GM12878 (cell line): Measurements from ENCODE around the gene ERC1. TPM values are rescaled to one million over a fixed set of nuclear protein-coding genes. Genes with fewer than 3 reads are reported as not detected.

Experiments used
- BACH1 ChIP-seq: fragments of 450-650 bp; IDR thresholded peaks from 2 replicates; pipeline ENCODE4 v1.6.1; 2017; ENCODE audit warnings: mild to moderate bottlenecking, borderline replicate concordance
- CREB1 ChIP-seq: IDR thresholded peaks from 2 replicates; pipeline ENCODE4 v1.6.1; 2012; ENCODE audit warnings: low read depth, mild to moderate bottlenecking, inconsistent platforms
- CREM ChIP-seq: IDR thresholded peaks from 2 replicates; pipeline ENCODE4 v1.6.1; 2014; ENCODE audit warnings: antibody characterized with exemption, low read depth
- EED ChIP-seq: sonication (generic); IDR thresholded peaks from 2 replicates; pipeline ENCODE4 v1.6.1; 2016; ENCODE audit warnings: antibody characterized with exemption, low read depth
- ETV6 ChIP-seq, 2 experiments: fragments of 450-650 bp in 1 of 2; IDR thresholded peaks in 1 of 2; conservative IDR thresholded peaks in 1 of 2; 2 replicates each; pipeline ENCODE4 v1.6.1; 2014; ENCODE audit warnings: antibody characterized with exemption in 1 of 2, borderline replicate concordance in 1 of 2, low read depth in 1 of 2, mild to moderate bottlenecking in 1 of 2, moderate library complexity in 1 of 2
- GABPA ChIP-seq: IDR thresholded peaks from 2 replicates; pipeline ENCODE4 v1.6.1; 2014; ENCODE audit warnings: antibody characterized with exemption, low read depth, mild to moderate bottlenecking, inconsistent platforms
- GATAD2B ChIP-seq: fragments of 450-650 bp; conservative IDR thresholded peaks from 2 replicates; pipeline ENCODE4 v1.6.1; 2017; ENCODE audit warnings: low read depth, mild to moderate bottlenecking, moderate library complexity
- HDGF ChIP-seq: fragments of 450-650 bp; IDR thresholded peaks from 2 replicates; pipeline ENCODE4 v1.6.1; 2016; ENCODE audit warnings: antibody characterized with exemption
- IKZF1 ChIP-seq: fragments of 450-650 bp; conservative IDR thresholded peaks from 2 replicates; pipeline ENCODE4 v1.6.1; 2017; ENCODE audit warnings: antibody characterized with exemption, mild to moderate bottlenecking
- IRF4 ChIP-seq: IDR thresholded peaks from 2 replicates; pipeline ENCODE4 v1.6.1; 2011; ENCODE audit warnings: low read depth, low read length
- JUNB ChIP-seq: IDR thresholded peaks from 2 replicates; pipeline ENCODE4 v1.6.1; 2016; ENCODE audit warnings: antibody characterized with exemption, mild to moderate bottlenecking
- KDM1A ChIP-seq: fragments of 200-600 bp; sonication (generic); IDR thresholded peaks from 2 replicates; pipeline ENCODE4 v1.6.1; 2016; ENCODE audit warnings: borderline replicate concordance
- LARP7 ChIP-seq: fragments of 450-650 bp; IDR thresholded peaks from 2 replicates; pipeline ENCODE4 v1.6.1; 2017; ENCODE audit warnings: mild to moderate bottlenecking
- MYC ChIP-seq: IDR thresholded peaks from 2 replicates; pipeline ENCODE4 v1.6.1; 2011; ENCODE audit warnings: mild to moderate bottlenecking, low read length, moderate library complexity, inconsistent platforms; ENCODE audit not compliant: insufficient read depth, insufficient replicate concordance, insufficient read length, severe bottlenecking
- NR2F1 ChIP-seq: fragments of 450-650 bp; conservative IDR thresholded peaks from 2 replicates; pipeline ENCODE4 v1.6.1; 2017; ENCODE audit warnings: mild to moderate bottlenecking
- RBBP5 ChIP-seq: fragments of 200-600 bp; sonication (generic); conservative IDR thresholded peaks from 2 replicates; pipeline ENCODE4 v1.6.1; 2016
- RELA ChIP-seq: fragments of 450-650 bp; IDR thresholded peaks from 2 replicates; pipeline ENCODE4 v1.8.0; 2014; ENCODE audit warnings: borderline replicate concordance; ENCODE audit not compliant: partially characterized antibody
- SMAD1 ChIP-seq: fragments of 450-650 bp; IDR thresholded peaks from 2 replicates; pipeline ENCODE4 v1.6.1; 2018; ENCODE audit warnings: mild to moderate bottlenecking, low read depth; ENCODE audit not compliant: partially characterized antibody
- SMAD5 ChIP-seq: IDR thresholded peaks from 2 replicates; pipeline ENCODE4 v1.6.1; 2016; ENCODE audit warnings: antibody characterized with exemption, low read depth
- ZBED1 ChIP-seq: IDR thresholded peaks from 2 replicates; pipeline ENCODE4 v1.6.1; 2016; ENCODE audit warnings: borderline replicate concordance
- ZNF622 ChIP-seq: fragments of 450-650 bp; IDR thresholded peaks from 2 replicates; pipeline ENCODE4 v1.6.1; 2017; ENCODE audit warnings: mild to moderate bottlenecking, inconsistent platforms
- ZSCAN29 ChIP-seq: fragments of 450-650 bp; IDR thresholded peaks from 2 replicates; pipeline ENCODE4 v1.6.1; 2017; ENCODE audit warnings: mild to moderate bottlenecking, moderate library complexity
- ZZZ3 ChIP-seq: IDR thresholded peaks from 2 replicates; pipeline ENCODE4 v1.6.1; 2011; ENCODE audit warnings: low read depth; ENCODE audit not compliant: control insufficient read depth, insufficient read length
- polyA plus RNA-seq, 11 experiments: library from polyadenylated mRNA; depleted of rRNA in 4 of 11; unstranded in 6 of 11; stranded (reverse) in 5 of 11; fragments of >200 nt; fragmentation: Nextera tagmentation in 4 of 11; fragmentation: Illumina TruSeq in 1 of 11; extraction: Ambion mirVana in 4 of 11; extraction: Trizol in 1 of 11; gene quantifications; 1 replicate in 1 of 11; 2 replicates in 10 of 11; pipeline versions ENCODE4 v1.2.1 to v1.2.3, GENCODE V29; 2011 to 2016; ENCODE audit warnings: inconsistent platforms in 2 of 11, missing spikeins in 2 of 11, low read depth in 1 of 11
- total RNA-seq, 4 experiments: library from RNA; depleted of rRNA in 3 of 4; stranded (reverse); fragments of >200 nt in 3 of 4; fragmentation: Illumina TruSeq in 1 of 4; extraction: Trizol in 1 of 4; gene quantifications; 2 replicates each; pipeline versions ENCODE4 v1.2.1 to v1.2.3, GENCODE V29; 2013 to 2021
- TF ChIP-seq, protein P1 (sequence below): IDR thresholded peaks from 2 replicates; pipeline ENCODE4 v1.6.1; 2012; ENCODE audit warnings: low read depth, low read length, improper control_type of control experiment
- TF ChIP-seq, protein P2 (sequence below): fragments of 450-650 bp; IDR thresholded peaks from 2 replicates; pipeline ENCODE4 v1.6.1; 2016; ENCODE audit warnings: mild to moderate bottlenecking, moderate library complexity, borderline replicate concordance
- TF ChIP-seq, protein P3 (sequence below): fragments of 450-650 bp; IDR thresholded peaks from 2 replicates; pipeline ENCODE4 v1.6.1; 2018; ENCODE audit warnings: borderline replicate concordance, mild to moderate bottlenecking; ENCODE audit not compliant: partially characterized antibody

ERC1 gene
- total and polyA plus RNA-seq, 10 of the 15 experiments (the other 5 are each of a cell fraction or from before 2014, with no cell fraction given), result 0.75 to 8.0 (median 5.0) TPM

DNA sequence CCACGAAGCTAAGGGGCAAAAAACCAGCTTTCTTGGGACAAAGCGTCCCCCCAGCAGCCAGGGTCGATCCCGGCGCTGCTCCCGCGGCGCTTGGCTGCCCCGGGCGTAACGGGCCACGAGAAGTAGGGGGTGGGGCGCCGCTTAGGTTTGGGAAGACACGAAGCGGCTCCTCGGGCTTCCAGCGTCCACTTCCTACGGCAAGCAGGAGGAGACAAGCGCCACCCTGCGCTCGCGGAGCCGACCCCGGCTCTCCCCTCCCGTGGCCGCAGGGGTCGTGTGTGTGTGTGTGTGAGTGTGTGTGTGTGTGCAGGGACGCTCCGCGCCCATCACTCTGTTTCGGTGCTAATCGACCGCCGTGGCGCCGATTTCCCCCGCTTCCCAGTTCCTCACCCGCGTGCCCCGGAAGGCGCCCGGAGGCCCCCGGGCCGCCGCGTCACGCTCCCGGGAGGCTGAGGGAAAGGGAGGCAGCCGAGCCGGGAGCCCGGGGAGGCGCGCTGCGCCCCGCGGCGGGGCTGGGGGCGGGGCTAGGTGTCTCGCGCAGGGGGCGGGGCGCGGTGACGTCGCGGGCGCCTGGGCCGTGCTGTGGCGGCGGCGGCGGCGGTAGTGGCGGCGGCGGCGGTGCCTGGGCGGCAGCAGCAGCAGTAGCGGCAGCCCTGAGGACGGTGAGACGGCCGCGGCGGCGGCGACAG, at the start of gene ERC1 (continued):
- TF ChIP-seq KDM1A, result no peak
- TF ChIP-seq SMAD5, result no peak
- TF ChIP-seq CREB1, result no peak
- peak; percentile 91 for TF ChIP-seq NR2F1
- no peak for TF ChIP-seq SMAD1
- TF ChIP-seq BACH1, result 0 out of 2 replicates have a peak, but pooled peaks have one; percentile 10
- TF ChIP-seq JUNB, result no peak
- peak; percentile 34; the same call in 1 of the 2 replicates for TF ChIP-seq HDGF
- TF ChIP-seq LARP7, result peak; percentile 41; the same call in 1 of the 2 replicates
- peak; percentile 84 for TF ChIP-seq GATAD2B
- no peak for TF ChIP-seq RBBP5
- no peak for TF ChIP-seq ZBED1
- TF ChIP-seq ZSCAN29, result no peak
- TF ChIP-seq RELA, result no peak
- TF ChIP-seq MYC, result no peak
- TF ChIP-seq IKZF1, result peak; percentile 97
- TF ChIP-seq EED, result peak; percentile 71; the same call in 1 of the 2 replicates
- no peak for TF ChIP-seq GABPA
- TF ChIP-seq, protein P1, sequence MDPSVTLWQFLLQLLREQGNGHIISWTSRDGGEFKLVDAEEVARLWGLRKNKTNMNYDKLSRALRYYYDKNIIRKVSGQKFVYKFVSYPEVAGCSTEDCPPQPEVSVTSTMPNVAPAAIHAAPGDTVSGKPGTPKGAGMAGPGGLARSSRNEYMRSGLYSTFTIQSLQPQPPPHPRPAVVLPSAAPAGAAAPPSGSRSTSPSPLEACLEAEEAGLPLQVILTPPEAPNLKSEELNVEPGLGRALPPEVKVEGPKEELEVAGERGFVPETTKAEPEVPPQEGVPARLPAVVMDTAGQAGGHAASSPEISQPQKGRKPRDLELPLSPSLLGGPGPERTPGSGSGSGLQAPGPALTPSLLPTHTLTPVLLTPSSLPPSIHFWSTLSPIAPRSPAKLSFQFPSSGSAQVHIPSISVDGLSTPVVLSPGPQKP, result no peak
- TF ChIP-seq, protein P2, sequence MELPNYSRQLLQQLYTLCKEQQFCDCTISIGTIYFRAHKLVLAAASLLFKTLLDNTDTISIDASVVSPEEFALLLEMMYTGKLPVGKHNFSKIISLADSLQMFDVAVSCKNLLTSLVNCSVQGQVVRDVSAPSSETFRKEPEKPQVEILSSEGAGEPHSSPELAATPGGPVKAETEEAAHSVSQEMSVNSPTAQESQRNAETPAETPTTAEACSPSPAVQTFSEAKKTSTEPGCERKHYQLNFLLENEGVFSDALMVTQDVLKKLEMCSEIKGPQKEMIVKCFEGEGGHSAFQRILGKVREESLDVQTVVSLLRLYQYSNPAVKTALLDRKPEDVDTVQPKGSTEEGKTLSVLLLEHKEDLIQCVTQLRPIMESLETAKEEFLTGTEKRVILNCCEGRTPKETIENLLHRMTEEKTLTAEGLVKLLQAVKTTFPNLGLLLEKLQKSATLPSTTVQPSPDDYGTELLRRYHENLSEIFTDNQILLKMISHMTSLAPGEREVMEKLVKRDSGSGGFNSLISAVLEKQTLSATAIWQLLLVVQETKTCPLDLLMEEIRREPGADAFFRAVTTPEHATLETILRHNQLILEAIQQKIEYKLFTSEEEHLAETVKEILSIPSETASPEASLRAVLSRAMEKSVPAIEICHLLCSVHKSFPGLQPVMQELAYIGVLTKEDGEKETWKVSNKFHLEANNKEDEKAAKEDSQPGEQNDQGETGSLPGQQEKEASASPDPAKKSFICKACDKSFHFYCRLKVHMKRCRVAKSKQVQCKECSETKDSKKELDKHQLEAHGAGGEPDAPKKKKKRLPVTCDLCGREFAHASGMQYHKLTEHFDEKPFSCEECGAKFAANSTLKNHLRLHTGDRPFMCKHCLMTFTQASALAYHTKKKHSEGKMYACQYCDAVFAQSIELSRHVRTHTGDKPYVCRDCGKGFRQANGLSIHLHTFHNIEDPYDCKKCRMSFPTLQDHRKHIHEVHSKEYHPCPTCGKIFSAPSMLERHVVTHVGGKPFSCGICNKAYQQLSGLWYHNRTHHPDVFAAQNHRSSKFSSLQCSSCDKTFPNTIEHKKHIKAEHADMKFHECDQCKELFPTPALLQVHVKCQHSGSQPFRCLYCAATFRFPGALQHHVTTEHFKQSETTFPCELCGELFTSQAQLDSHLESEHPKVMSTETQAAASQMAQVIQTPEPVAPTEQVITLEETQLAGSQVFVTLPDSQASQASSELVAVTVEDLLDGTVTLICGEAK, result 0 out of 2 replicates have a peak, but pooled peaks have one; percentile 6
- TF ChIP-seq, protein P3, sequence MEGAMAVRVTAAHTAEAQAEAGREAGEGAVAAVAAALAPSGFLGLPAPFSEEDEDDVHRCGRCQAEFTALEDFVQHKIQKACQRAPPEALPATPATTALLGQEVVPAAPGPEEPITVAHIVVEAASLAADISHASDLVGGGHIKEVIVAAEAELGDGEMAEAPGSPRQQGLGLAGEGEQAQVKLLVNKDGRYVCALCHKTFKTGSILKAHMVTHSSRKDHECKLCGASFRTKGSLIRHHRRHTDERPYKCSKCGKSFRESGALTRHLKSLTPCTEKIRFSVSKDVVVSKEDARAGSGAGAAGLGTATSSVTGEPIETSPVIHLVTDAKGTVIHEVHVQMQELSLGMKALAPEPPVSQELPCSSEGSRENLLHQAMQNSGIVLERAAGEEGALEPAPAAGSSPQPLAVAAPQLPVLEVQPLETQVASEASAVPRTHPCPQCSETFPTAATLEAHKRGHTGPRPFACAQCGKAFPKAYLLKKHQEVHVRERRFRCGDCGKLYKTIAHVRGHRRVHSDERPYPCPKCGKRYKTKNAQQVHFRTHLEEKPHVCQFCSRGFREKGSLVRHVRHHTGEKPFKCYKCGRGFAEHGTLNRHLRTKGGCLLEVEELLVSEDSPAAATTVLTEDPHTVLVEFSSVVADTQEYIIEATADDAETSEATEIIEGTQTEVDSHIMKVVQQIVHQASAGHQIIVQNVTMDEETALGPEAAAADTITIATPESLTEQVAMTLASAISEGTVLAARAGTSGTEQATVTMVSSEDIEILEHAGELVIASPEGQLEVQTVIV, result peak; percentile 37
- no peak for TF ChIP-seq IRF4
- TF ChIP-seq ETV6 (conservative IDR thresholded peaks at IDR 0.05 in 1 of 2, IDR thresholded peaks at IDR 0.05 in 1 of 2; ENCODE audit: borderline replicate concordance in 1 of 2, low read depth in 1 of 2), result no peak
- no peak for TF ChIP-seq ZZZ3
- no peak for TF ChIP-seq ZNF622
- TF ChIP-seq CREM, result peak; percentile 10; the same call in 1 of the 2 replicates
